Activated CD4-positive, alpha-beta T cell treated with anti-CD3 and anti-CD28 coated beads, Interleukin-10, Interleukin-2, amounts not matched to agents 100 ng/mL and 50 ng/mL, durations not matched to agents 16 hours and 8 hours (primary cell): ENCODE measurements around the gene STXBP4.
A peak's percentile ranks its signal among the peaks of the same experiment; 100 is the strongest.

Experiments used
- DNase-seq: peaks from one replicate; pipeline ENCODE4 v3.0.0-alpha.2; 2020

STXBP4 gene

DNA sequence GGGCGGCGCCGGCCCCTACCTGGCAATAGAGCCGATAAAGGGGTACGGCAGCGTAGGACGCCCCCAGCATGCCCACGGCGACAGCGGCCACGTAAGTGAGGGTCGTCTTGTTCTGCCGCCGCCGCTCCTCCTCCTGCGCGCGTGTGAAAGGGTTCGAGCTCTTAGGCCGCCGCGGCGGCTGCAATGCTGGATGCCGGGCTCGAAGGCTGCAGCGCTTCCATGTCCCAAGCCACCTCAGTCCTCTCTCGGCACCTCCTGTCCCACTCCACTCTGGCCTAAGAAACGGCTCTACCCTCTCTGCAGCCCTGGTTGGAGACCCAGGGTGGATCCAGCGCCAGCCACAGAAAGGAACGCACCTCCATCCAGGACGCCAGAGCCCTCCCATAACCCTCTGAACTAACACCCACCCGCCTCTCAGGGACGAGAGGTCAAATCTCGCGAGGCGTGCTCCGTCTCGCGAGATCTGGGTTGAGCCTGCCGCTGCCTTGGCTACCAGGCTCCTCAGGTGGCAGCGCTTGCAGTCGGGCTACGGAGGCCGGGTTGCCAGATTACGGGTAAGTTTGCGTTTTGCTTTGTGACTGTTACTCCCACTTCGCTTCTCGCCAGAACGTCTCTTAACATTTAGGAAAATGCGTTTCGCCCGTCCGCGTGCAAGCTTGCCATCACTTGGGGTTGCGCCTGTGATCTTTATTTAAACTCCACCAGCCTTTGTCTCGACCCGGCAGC, at the start of gene STXBP4, which contains the start of gene COX11:
STXBP4 (plus strand) TSS at position 504 of the 726 bp plus-strand sequence. CDS start 17,455 bp downstream, outside the sequence.
COX11 (minus strand) TSS at position 393 of the 726 bp plus-strand sequence; CDS start at position 385, 8 bp downstream.
- DNase-seq, result peak; percentile 97

DNA sequence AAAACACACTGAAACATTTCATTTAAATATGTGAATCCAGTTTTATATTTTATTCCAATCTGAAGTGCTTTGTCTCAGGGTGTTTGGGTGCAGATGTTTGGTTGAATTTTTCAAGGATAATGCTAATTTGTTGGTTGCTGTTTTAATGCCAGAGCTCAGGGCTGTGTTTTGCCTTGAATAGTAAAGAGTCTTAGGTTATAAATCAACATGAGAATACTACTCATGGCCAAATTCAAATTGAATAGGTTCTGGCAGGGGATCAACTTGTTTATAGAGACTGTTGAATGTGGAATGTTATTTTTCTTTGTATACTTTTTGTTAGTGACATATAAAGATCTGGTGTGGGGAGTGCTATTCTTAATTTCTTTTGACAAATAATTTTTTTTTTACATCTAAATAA, 49.1 kb upstream of the STXBP4 start:
- no peak for DNase-seq

DNA sequence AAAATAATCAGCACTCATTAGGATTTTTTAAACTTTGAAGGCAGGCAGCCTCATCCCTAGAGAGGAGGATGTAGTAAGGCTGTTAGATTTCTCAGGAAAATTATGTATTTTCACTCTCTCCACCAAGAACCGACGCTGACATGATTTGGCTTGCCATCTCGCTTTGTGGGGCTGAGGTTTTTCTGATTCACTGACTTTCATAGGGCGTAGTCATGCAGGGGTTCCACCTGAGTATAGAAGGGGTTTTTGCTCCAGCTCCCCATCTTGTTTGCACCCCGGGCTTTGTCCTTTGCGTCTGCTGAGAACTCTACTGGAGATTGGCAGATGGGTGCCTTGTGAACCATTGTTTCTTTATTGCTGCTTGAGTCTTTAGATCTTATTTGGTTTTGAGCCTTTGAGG, 47.7 kb upstream of the STXBP4 start:
- DNase-seq, result no peak

- DNase-seq, result no peak
These were observed 44.2 kb upstream of the STXBP4 start for GRCh38 chr17:54924405-54924804.

DNA sequence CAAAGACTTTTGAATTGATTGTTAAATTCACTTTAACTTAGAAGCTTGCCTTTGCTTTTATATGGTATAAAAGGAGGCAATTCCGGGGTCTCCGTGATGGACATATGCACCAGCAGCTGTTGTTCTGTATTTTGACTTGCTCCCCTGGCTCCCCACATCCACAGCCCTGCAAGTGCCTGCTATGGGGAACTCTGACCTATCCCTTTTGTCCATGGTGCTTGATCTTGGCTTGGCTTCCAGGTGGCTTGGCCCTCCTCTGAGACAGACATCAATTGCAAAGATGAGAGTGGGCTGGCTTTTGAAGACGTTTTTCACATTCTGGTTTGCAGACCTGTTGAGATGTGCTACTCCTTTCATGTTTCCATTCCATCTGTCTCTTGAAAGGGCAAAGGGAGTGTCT, 41.0 kb upstream of the STXBP4 start:
- no peak for DNase-seq

GRCh38 chr17:54932711-54933110, 35.9 kb upstream of the STXBP4 start:
- DNase-seq, result no peak

GRCh38 chr17:54933921-54934320, 34.6 kb upstream of the STXBP4 start:
- no peak for DNase-seq

DNA sequence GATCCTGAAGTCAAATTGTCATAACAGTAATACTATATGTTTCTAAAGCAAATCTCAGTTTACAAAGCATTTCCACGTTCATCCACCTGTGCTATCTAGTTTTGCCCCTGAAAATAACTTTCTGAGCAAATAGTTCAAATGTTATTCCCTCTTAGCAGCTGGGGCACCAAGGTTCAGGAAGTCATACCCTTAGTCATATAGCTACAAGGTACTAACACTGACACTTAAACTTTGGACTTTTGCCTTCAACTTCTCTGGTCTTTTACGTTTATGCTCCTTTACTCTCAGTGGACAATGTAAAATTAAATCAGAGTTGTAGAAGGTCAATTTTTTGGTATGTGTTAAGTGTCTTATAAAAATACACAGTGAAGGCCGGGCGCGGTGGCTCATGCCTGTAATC, 33.1 kb upstream of the STXBP4 start:
- no peak for DNase-seq

DNA sequence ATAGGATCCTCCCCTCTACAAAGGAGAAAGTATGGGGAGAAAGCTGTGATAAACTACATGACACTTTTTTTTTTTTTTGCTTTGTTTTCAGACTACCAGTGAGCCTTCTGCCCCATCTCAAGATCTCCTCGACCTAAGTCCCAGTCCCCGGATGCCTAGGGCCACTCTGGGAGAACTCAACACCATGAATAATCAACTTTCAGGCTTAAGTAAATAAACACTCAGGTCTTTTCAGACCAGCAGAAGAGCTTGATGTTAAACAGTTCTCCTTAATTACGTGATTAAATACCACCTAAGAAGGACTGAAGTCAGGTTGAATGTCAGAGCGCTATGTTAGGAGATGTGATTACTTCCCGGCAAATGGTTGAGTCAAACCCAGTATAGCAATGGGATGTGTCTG, 31.5 kb upstream of the STXBP4 start:
- no peak for DNase-seq

DNA sequence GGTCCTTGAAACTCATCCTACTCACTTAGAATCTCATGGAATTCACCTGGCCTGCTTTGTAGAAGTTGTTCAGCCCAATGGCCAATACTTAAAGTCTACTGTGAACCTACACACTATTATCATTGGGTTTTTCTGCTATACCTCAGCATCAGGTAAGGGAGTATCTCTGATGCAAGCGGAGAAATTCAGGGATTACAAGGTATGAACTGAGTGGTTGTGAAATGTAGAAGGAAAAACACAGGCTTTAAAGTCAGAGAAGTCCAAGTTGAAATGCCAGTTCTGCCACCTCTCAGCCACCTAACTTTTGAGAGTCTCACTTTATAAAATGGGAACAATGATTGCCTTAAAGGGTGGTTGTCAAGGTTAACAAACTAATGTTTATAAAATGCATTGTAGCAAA, 31.1 kb upstream of the STXBP4 start:
- no peak for DNase-seq

- DNase-seq, result no peak
These were observed 27.3 kb upstream of the STXBP4 start for GRCh38 chr17:54941285-54941684.

DNA sequence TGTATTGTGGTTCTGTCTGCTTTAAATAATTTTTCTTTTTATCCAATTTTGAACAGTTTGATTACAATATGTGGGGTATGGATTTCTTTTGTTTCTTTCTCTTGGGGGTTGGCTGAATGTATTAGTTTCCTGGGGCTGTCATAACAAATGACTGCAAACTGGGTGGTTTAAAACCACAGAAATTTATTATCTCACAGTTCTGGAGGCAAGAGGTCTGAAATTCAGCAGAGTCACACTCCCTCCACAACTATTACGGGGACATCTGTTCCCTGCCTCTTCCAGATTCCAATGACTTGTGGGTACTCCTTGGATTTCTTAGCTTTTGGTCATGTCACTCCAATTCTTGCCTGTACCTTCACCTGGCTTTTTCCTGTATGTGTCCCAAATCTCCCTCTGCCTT, 23.8 kb upstream of the STXBP4 start:
- no peak for DNase-seq

DNA sequence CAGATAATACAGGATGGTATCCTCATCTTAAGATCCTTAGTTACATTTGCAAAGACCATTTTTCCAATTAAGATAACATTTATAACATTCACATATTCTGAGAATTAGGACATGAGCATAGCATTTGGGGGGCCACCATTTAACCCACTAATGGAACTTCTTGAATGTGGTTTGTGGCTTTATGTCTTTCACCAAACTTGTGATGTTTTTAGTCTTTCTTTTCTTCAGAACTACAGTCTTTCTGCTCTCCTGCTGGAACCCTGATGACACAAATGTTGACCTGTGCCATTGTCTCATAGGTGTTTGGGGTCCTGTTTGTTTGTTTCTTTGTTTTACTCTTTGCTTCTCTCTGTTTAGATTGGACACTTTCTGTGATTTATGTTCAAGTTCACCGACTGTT, 23.3 kb upstream of the STXBP4 start:
- DNase-seq, result no peak

DNA sequence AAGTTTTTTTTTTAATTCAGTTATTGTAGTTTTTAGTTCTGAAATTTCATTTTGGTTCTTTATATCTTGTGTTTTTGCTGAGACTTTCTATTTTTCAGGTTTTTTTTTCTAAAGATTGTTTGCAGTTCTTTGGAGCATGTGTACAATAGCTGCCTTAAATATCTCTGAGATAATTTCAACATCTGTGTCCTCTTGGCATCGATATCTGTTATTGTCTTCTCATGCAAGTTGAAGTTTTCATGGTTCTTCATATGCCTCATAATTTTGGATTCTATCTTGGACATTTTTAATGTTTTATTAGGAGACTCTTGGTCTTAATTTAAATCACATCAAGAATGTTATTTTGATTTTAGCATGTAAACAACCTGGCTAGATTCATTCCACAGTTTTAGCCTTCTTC, 22.9 kb upstream of the STXBP4 start:
- no peak for DNase-seq

DNA sequence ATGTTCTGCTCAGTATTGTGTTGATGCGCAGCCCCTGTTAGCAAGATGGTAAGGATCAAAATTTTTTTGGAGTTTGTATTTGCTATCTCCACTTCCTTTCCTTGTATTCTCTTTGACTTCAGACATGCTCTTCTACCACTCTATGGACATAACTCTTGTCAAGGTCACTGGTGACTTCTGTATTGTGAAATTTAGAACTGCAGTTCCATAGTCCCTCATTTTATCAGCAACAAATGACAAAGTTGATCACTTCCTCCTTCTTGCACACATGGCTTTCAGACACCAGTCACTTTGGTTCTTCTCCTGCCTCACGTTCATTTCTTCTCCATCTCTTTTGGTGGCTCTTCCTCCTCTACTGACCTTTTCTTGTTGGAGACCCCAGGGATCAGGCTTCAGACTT, 21.2 kb upstream of the STXBP4 start:
- no peak for DNase-seq

DNA sequence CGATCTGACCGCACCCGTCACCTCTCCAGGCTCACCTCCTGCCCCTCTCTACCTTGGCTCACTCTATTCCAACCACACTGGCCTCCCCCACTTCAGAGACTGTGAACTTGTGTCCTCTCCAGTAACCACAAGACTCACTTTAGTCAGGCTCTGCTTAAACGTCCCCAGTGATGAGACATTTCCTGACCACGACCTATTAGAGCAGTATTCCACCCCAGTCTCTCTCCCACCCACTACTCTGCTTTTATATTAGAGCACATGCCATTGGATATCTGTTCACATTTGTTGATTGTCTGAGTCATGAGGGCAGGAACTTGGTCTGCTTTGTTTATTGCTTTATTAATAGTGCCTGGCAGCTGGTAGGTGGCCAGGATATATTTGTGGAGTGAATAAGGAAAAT, 20.2 kb upstream of the STXBP4 start:
- DNase-seq, result peak; percentile 12

- DNase-seq, result no peak
These were observed 18.4 kb upstream of the STXBP4 start for GRCh38 chr17:54950116-54950515.

GRCh38 chr17:54951286-54951685, 17.3 kb upstream of the STXBP4 start:
- DNase-seq, result no peak

- DNase-seq, result no peak
These were observed 11.8 kb upstream of the STXBP4 start for GRCh38 chr17:54956791-54957190.

DNA sequence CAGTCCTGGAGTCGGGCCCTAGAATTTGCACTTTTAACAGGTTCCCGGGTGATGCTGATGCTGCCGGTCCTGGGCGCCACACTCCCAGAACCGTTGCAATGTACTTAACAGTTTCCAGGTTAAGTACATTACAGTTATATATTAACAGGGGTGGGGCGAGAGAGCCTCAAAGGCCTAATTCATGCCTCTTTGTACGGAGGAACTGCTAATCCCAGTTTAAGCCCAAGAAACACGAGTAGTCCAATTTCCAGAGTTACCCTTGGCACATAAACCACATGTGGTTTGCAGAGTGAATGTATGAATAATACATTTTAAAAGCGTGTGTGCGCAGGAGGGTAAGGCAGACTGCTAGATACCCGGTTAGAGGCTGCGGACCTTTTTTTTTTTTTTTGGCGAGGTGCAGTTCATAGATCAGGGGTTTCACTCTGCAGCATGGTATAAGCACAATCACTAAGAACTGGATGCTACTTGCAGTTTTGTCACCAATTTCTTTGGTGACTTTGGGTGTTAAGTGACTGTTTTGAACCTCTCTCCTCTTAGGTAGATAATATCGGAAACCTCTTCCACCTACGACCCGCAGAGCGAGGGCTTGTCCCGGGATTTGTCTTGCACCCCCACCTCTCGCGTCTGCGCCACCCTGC, 824 bp upstream of the STXBP4 start:
- peak; percentile 65 for DNase-seq

DNA sequence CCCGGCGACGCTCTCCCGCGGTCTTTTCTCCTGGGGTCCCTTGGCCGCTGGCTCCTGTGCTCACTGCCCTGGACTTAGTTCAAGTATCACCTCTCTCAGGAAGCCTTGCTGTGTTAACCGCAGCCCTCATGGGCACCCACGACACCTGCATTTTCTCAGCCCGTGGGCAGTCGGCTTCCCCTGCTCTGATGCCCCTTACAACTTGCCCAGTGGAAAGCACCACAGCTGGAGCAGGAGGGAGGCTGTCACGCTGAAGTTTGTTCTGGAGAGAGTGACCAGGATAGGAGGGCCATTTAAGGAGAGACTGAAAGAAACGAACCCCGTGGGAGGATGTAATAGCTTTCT, 395 bp downstream of the STXBP4 start:
- peak; percentile 22 for DNase-seq

- DNase-seq, result peak; percentile 1
These were observed 1.4 kb downstream of the STXBP4 start for GRCh38 chr17:54969658-54970572.

GRCh38 chr17:54971147-54971546, 2.6 kb downstream of the STXBP4 start:
- no peak for DNase-seq

DNA sequence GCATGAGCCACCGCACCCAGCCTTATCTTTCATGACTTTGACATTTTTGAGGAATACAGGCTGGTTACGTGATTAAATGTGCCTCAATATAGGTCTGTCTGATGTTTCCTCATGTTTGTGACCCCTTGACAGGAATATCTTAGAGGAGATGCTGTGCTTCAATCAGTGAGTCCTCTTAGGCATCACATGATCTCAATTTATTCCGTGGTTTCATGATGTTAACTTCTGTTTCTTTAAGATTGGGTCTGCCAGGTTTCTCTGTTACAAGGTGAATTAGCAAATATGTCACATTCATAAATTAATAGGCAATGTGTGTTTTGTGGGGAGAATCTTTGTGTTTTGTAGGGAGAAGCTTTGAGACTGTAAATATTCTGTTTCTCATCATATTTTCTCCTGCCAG, 3.3 kb downstream of the STXBP4 start:
- DNase-seq, result no peak
